GM18909 (cell line): Measurements from ENCODE around the gene FNDC3A.
"Not testable (repeated sequence)": the region's sequence is repeated elsewhere in the genome, so short reads cannot be mapped to it uniquely, and the experiment has no call there.

ENCODE experiments used
- ATAC-seq: cut with Tn5 transposase; IDR thresholded peaks from one replicate; pipeline ENCODE4 v1.9.1; 2021; ENCODE audit warnings: mild to moderate bottlenecking; ENCODE audit not compliant: unreplicated experiment, poor library complexity

The FNDC3A gene

DNA sequence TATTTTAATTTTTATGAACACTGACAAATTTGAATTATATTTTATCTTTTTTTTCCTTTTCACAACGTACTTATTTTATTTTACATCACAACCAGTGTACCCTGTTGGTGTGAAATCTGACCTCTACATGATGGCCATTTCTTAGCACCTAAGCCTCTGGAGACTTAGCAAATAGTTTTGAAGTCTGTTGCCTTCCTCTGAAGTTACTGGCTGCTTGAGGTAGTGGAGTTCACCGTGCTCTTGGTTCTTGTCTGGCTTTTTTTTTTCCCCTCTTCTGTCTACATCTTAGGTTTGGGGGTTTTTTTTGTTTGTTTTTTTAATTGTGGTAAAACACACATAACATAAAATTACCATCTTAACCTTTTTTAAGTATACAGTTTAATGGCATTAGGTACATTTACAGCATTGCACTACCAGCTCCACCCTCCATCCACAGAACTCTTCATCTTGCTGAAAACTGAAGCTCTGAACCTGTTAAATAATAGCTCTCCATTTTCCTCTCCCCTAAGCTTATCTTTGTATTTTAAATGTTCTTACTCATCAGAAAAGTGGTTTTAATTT is 150.3 kb downstream of the FNDC3A start:
- no peak for ATAC-seq

DNA sequence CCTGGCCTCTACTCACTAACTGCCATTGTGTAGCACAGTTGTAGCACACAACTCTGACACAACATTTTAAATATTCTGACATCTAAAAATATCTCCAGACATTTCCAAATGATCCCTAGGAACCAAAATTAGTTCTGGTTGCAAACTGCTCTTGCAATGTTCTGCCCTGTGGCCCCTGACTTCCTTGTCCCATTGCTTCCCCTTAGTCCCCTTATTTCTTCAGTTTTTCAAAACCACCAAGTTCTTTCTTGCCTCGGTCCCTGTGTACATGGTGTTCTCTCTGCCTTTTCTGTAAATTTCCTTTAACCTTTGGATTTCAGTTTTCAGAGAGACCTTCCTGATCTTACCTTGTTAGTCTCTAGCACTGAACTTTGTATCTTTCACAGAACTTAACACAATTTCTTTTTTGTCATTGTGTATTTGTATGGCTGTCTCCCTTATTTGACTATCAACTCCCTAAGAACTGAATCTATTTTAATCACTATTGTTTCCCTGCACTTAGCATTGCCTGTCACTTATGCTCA is 156.8 kb downstream of the FNDC3A start:
- ATAC-seq: no peak

DNA sequence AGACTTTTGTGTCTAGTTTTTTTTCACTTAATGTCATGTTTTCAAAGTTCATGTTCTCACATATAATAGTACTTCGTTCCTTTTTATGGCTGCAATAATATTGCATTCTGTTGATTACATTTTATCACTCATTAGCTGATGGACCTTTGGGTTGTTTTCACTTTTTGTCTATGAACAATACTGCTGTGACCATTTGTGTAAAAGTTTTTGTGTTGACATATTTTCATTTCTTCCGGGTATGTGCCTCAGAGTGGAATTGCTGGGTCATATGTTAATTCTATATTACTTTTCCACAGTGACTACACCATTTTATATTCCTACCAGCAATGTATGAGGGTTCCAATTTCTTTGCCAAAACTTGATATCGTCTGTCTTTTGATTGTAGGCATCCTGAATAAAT is 158.6 kb downstream of the FNDC3A start:
- no peak for ATAC-seq

DNA sequence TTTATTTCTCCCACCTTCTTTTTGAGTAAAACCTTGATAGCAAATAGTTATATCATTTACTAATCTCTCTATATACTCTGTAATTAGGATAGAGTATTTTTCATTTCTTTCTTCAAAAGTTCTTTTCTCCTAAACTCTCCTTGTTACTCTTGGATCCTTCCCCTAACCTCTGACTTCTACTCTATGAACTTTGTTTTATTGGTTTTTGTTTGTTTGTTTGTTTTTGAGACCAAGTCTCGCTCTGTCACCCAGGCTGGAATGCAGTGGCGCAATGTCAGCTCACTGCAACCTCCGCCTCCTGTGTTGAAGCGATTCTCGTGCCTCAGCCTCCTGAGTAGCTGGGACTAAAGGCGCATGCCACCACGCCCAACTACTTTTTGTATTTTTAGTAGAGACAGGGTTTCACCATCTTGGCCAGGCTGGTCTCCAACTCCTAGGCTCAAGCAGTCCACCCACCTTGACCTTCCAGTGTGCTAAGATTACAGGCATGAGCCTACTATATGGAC is 161.5 kb downstream of the FNDC3A start:
- ATAC-seq: not testable (repeated sequence)

DNA sequence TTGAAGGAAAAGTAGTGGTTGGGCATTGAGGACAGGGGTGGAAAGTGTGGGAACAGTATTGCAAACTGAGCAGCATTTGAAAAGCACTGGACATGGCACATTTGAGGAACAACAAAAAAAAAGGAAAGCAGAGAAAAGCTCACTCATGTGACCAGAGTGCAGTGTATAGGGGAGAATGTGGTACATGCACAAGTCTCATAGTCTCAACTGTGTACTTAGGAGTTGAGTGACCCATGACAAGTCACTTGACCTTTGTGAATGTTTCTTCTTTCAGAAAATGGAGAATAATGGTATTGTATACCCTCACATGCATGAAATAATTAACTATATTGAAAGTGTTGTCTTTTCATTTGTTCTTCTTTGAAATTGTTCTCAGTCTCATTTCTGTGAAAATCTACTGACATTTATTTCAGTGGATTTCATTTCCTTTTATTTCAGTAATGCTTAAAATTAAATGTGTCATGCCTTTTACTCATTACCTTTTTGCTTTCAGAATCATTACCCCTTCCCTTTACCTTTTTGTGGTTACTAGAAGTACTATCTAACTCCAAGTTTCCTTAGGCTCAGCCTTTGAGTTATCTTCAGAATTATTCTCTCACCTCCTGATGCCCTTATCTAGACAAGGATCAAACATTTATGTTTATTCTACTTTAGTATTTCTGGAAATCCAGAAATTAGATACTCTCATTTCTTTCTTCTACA is 165.3 kb downstream of the FNDC3A start:
- no peak for ATAC-seq

DNA sequence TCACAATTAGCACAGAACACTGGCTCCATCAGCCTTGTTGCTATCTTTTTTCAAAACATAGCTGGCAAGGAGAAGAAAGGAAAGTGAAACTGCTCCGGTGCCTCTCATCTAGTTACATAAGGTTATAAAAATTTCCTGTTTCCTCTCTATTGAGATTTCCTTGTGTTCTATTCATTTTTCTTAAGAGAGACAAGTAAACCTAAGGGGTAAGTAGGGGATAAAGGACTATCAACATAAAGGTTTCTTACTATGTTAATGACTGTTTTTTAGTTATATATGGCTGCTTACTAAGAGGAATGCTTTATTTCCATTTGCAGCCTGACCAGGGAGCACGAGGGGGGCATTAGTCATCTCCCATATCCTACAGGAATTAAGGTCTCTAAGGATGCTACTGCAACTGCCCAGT is 171.2 kb downstream of the FNDC3A start:
- no peak for ATAC-seq

DNA sequence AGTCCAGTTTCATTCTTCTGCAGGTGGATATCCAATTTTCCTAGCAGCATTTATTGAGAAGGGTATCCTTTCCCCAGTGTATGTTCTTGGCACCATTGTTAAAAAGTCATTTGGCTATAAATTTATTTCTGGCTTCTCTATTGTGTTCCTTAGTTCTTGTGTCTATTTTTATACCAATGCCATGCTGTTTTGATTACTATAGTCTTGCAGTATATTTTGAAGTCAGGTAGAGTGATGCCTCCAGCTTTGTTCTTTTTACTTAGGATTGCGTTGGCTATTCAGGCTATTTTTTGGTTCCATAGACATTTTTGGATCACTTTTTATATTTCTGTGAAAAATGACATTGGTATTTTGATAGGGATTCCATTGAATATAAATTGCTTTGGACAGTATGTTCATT is 172.7 kb downstream of the FNDC3A start:
- ATAC-seq: no peak

DNA sequence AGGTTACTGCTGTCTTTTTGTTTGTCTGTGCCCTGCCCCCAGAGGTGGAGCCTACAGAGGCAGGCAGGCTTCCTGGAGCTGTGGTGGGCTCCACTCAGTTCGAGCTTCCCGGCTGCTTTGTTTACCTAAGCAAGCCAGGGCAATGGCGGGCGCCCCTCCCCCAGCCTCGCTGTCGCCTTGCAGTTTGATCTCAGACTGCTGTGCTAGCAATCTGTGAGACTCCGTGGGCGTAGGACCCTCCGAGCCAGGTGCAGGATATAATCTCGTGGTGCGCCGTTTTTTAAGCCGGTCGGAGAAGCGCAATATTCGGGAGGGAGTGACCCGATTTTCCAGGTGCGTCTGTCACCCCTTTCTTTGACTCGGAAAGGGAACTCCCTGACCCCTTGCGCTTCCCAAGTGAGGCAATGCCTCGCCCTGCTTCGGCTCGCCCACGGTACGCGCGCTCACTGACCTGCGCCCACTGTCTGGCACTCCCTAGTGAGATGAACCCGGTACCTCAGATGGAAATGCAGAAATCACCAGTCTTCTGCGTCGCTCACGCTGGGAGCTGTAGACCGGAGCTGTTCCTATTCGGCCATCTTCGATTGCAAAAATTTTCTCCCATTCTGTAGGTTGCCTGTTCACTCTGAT is 182.4 kb downstream of the FNDC3A start:
- ATAC-seq: not testable (repeated sequence)

DNA sequence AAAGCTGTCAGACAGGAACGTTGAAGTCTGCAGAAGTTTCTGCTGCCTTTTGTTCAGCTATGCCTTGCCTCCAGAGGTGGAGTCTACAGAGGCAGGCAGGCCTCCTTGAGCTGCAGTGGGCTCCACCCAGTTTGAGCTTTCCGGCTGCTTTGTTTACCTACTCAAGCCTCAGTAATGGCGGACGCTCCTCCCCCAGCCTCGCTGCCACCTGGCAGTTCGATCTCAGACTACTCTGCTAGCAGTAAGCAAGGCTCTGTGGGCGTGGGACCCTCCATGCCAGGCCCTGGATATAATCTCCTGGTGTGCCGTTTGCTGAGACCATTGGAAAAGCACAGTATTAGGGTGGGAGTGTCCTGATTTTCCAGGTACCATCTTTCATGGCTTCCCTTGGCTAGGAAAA is 187.4 kb downstream of the FNDC3A start:
- not testable (repeated sequence) for ATAC-seq

DNA sequence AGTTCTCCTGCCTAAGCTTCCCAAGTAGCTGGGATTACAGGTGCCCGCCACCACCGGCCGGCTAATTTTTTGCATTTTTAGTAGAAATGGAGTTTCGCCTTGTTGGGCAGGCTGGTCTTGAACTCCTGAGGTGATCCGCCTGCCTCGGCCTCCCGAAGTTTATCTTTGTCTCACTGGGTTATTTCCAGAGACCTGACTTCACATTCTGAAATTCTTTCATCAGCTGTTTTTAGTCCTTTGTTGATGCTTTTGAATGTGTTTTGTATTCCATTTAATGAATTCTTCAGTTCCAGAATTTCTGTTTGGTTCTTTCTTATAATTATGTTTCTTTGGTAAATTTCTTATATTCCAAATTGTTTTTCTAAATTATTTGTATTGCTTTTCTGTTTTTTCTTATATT is 189.0 kb downstream of the FNDC3A start:
- no peak for ATAC-seq

DNA sequence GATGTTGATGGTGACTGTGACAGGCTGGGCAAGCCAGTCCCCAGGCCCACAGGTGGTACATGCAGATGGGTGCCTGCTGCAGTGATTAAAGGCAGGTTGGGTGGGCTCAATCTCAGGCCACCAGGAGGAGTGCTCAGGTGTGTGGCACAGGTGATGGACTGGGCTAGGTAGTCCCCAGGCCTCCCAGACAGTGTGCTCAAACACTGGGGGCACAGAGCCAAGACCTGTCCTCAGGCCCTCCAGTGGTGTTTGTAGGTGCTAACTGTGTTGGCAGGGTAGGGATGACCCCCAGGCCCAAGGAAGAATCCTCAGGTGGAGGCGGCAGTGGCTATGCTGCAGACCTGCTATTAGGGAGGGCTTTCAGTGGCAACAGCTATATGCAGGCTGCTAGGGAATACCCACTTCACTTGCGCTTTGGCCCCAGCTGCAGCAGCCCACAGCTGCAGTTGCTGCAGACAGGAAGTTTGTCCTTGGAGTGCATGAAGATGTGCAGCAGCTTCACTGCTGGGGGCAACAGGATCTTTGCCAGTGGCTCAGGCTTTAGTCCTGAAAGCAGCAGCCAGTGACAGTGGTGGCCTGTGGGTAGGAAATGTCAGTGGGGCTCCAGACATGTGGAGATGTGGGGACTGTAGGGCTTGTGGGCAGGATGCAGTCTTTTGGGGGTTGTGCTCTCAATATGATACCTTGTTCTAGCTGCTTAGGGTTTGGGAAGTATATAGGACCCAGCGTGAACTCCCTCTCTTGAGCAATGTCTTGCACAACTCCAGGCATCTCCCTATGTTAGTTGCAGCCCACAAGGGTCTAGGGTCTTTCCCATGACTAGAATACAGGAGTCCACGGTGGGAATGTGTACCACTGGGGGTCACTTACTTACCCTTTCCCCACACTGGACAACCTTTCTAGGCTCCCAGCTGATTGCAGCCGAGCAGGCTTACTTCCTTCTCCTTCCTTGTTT is 190.4 kb downstream of the FNDC3A start:
- ATAC-seq: no peak

DNA sequence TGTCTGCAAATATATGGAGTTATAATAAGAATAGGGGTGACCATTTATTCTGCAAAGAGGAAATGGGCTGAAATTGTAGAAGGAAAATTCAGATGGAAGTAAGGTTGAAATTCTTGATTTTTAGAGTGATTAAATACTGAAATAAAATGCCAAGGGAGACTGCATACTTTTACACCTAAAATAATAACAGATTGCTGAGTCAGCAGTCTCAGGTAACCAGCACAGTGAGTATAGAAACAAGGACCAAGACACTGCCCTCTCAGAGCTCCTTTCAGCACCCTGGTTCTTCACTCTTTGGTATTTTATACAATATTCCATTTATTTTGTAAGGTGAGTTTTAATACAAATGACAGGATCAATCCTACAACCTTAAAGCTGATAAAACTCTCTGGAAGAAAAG is 195.6 kb downstream of the FNDC3A start:
- ATAC-seq: no peak

DNA sequence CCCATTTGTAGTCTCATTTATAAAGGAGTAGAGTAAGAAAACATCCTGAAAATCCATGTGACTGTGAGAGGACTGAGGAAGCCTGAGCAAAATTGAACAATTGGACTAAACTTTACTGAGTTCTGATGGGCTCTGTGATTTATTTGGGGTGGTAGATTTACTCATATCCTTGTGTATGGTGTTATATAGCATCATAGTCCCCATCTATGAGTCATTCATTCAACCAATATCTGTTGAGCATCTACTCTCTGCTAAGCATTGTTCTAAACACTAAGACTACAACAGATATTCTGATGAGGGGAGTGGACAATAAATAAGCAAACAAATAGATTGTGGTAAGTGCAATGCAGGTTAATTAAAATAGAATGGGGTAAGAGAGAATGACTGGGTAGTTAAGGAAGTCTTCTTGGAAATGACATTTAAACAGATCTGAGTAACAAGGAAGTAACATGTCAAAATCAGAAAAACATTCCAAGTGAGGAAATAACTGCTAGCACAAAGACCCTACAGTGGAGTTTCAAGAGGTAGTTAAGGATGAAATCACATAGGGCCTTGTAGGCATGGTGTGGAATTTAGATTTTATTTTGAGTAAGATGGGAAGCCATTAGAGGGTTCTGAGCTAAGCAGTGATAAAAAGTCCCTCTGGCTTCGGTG is 208.1 kb downstream of the FNDC3A start:
- no peak for ATAC-seq

DNA sequence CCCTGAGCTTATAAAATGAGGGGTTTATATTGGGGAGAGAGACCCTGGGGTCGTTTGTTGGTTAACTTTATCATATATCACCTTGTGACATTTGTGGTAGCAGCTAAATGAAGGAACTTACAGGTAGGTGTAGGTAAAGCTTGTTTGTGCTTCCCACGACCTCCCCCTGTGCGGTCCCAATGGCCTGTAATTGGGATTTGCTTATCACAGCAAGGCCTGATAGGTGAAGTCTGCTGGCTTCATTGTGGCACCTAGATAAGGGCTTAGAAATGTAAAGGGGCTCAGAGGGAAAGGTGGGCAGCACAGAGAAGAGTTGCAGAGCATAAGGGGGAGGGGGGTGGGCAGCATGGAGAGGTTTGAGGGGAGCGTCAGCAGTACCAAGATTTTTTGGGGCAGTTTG is 208.9 kb downstream of the FNDC3A start:
- ATAC-seq: no peak

DNA sequence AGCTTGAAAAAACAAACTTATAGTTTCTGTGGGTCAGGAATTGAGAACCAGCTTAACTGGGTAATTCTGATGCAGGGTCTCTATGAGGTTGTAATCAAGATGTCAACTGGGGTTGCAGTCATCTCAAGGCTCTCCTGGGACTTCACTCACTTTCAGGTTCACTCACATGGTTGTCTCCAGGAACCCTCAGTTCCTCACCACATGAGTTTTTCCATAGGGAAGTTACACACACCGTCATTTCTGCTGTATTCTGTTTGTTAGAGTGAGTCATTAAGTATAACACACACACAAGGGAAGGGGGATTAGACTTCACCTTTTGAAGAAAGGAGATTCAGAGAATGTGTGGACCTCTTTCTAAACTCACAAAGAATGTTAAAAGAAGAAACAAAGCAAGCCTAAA is 209.6 kb downstream of the FNDC3A start:
- ATAC-seq: no peak

DNA sequence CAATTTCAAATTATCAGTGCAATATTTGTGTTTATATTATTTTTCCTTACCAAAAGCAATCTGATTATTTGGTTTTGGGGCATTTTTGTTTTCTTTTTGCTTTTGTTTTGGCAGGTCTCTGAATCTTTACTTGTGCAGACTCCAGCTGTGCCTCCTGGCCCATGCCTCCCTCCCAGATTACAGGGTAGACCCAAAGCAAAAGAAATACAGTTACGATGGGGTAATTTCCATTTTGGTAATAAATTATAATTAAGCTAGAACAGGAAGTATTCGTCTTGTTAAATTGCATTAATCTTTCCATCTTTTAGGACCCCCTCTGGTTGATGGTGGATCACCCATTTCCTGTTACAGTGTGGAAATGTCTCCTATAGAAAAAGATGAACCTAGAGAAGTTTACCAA is 215.2 kb downstream of the FNDC3A start:
- no peak for ATAC-seq

DNA sequence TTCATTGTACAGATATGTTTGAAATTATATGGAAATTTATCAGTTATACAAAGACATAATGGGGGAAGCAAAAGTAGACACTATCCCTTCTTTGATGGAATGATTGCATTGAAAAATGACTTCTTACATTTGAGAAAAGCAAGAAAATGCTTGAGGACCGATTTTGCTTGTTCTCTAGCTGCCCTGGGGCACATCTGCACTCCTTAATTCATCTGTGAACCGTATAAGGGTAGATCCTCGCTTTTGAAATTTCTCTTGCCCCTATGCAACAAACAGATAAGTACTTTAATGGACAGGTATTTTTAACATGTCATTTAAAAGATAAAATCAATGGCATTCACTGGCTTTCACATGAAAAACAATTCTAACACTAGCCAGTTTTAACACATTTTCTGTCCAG is 230.9 kb downstream of the FNDC3A start:
- ATAC-seq: no peak

DNA sequence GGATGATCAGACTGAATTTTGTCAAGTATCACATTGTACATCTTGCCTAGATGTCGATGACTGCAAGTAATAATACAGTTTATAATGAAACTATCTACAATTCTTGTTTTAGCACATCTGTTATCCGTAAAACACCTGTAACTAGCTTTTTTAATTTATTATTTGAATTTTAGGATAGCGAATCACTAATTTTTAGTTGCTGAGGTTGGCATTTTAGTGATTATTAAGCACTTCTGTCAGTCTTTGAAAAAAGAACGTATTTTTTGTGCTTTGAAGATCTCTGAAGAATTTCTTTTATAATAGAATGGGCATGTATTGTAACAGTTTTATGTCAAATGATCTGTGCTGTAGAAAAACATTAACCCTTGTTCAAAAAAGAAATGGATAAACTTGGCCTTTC is 232.9 kb downstream of the FNDC3A start:
- no peak for ATAC-seq

DNA sequence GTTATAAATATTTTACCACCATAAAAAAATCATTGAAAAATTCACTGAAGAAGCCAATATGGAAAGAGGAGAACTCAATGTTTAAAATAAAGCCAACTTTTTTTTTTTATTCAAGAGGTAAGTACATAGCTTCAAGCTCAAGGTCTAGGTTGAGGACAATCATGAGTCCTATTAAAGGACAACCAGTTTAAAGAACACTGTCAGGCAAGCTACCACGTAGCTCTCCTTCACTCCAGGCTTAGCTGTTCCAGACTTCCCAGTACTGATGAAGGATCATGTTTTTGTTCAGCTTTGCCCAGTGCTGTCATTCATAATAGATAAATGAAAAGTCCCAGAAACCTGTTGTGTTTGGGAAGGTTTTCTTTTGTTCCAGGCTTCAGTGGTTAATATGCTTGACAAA is 234.4 kb downstream of the FNDC3A start:
- ATAC-seq: no peak

DNA sequence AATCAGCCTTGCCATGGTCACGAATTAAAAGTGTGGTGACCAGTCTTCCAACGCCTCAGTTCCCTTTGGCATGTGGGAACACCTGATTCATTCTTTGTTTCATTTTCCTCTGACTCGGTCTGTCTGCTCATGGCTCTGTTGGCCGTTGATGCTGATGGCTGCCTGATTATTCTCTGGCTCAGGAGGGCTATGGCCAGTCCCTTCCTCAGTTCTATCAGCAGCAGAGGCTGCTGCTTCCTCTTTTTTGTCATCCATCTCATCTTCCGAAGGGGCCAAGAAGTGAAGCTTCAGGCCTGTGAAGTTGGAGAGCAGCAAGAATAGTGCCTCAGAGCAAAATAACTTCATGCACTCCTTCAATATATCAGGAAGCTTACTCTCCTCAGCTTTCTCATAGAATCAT is 235.0 kb downstream of the FNDC3A start:
- no peak for ATAC-seq
